Stimulated activated CD4-positive, alpha-beta T cell treated with anti-CD3 and anti-CD28 coated beads, Interleukin-1b, Interleukin-23, amount 100 ng/mL, for 24 hours (primary cell): ENCODE results near the gene SLC5A1.
A peak's percentile ranks its signal among the peaks of the same experiment; 100 is the strongest.
"Not testable (repeated sequence)": the region's sequence is repeated elsewhere in the genome, so short reads cannot be mapped to it uniquely, and the experiment has no call there.

Source experiments
- DNase-seq, 4 experiments: peaks; one replicate each; pipeline ENCODE4 v3.0.0-alpha.2; 2020; ENCODE audit warnings: low read depth in 4 of 4, low spot score in 1 of 4

The SLC5A1 gene

GRCh38 chr22:32083814-32084213 is 40.8 kb downstream of the SLC5A1 start:
- DNase-seq: no peak

- no peak for DNase-seq
Measured at GRCh38 chr22:32088084-32088483, 45.0 kb downstream of the SLC5A1 start.

- no peak for DNase-seq
Measured at GRCh38 chr22:32097018-32097417, 54.0 kb downstream of the SLC5A1 start.

DNA sequence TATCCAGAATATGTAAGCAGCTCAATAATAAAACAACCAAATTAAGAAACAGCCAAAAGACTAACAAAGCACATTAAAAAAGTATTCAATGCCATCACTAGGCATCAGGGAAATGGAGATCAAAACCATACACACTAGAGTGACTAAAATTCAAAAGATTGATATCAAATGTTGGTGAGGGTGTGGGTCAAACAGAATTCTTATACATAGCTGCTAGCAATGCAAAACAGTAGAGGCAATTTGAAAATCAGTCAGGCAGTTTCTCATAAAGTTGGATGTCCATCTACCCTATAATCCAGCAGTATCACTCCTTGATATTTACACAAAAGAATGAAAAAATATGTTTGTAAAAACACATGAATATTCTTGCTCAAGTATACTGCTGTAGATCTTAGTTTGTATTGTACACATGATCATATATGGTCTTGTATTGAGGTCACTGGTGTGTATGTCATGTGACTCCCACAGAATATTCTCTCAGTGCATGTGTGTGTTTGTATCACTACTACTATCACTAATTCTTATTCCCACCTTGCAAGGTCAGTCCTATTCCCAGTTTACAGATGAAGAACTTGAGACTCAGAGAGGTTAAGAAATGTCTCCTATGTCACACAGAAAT is 54.9 kb downstream of the SLC5A1 start:
- no peak for DNase-seq

DNA sequence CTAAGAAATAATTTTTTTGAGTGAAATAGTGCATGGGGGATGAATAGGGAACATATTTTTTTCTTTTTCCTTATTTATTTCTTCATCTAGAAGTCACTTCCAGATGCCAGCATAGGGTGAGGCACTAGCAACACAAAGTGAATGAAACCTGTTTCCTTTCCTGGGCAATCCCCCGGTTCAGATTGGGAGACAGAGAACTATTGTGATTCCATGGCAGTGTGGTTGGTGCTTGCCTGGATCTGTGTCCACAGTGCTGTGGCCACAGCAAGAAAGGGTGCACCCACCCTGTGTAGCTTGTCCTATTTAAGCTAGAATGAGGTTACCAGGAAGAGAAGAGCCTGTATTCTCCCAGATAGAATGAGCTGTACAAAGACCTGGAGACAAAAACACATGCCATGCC is 57.6 kb downstream of the SLC5A1 start:
- no peak for DNase-seq

- no peak for DNase-seq
Measured at GRCh38 chr22:32103658-32104315, 60.7 kb downstream of the SLC5A1 start.

DNA sequence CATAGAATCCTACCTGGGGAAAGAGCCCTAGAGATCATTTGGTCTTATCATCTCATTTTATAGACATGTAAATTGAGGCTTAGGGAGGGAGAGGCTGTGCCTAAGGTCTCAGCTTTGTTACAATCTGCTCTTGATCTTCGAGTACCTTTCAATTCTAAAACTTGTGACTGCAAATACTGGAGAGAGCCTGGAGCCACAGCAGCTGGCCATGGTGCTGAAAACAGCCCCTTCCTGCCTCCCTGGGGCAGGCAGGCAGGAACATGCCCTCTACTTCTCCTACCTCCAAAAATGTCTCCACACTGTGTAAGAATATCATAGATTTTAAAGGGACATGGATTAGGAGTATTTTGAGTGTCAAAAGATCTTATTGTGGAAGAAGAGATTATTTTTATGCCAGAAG is 63.9 kb downstream of the SLC5A1 start:
- DNase-seq: no peak

DNA sequence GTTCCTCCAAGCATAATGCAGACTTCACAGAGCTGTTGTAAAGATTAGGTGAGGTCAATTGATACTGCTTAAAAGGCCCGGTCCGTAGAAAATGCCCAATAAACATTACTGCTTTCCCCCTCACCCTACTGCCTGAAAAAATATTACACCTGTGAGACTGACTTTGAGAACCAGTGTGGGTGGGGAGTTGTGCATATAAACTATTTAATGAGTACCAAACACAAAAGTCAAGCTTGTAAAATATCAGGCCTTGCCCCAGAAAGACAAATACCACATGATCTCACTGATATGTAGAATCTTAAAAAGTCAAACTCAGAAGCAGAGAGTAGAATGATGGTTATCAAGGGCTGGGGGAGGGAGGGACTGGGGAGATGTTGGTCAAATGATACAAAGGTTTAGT is 69.3 kb downstream of the SLC5A1 start:
- no peak for DNase-seq

DNA sequence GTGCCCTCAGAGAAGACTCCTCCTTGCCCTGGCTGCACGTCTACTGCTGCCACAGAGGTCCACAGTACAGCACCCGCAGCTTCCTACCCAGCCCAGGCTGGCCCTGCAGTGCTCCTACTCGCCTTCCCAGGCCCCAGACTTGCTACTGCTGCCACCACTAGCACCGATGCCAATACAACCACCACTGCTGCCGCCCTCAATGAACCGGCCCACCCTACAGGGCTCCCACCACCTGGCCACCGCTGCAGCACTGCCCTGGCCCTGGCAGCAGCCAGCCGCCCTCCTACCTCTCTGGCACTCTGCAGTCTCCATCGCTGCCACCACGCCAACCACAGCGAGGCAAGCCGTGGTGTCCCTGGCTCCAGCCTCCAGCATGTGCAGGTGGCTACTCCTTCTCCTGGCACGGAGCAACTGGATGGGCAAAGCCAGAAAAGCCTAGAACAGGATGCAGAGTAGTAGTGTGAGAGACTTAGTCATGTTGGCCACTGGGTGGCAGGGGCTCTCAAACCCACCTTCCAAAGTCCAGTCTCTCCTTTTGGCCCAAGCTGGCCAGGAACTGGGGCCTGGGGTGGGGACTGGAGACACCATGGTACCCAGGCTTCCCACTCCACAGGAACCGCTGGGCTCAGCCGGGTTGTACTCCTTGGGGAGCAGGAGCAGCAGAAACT is 76.6 kb downstream of the SLC5A1 start:
- no peak for DNase-seq

DNA sequence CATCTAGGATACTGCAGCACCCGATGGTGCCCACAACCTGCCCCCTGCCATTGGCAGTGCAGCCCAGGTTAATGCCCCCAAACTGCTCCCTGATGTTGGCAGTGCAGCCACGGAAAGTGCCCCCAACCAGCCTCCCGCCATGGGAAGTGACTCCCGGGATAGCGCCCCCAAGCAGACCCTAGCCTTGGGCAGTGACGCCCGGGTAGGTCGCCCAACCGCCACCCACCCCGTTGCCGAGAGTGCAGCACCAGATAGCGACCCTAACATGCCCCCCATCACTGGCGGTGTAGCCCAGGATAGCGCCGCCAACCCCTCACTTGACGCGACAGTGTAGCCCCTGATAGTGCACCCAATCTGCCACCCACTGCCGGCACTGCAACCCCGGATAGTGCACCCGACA is 77.5 kb downstream of the SLC5A1 start:
- DNase-seq: no peak

GRCh38 chr22:32122899-32123298 is 79.8 kb downstream of the SLC5A1 start:
- no peak for DNase-seq

- no peak for DNase-seq
Measured at GRCh38 chr22:32123657-32124056, 80.6 kb downstream of the SLC5A1 start.

DNA sequence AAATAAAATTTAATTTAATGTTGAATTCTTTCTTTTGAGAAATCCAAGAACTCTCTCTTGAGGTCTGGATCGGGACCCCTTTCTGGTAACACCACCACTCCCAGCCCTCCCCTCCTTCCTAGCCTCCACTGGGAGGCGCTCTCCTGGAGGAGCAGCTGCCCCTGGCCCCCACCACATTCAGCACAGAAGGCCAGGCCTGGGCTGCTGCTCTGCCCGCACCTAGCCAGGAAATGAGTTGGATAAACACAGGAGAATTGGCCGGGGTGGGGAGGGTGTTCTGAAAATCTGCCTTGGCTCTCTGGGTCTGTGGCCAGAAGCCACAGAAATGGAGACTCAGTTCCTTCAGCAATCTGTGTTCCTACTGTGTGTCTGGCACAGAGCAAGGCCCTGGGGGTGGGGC is 84.8 kb downstream of the SLC5A1 start:
- DNase-seq: no peak

DNA sequence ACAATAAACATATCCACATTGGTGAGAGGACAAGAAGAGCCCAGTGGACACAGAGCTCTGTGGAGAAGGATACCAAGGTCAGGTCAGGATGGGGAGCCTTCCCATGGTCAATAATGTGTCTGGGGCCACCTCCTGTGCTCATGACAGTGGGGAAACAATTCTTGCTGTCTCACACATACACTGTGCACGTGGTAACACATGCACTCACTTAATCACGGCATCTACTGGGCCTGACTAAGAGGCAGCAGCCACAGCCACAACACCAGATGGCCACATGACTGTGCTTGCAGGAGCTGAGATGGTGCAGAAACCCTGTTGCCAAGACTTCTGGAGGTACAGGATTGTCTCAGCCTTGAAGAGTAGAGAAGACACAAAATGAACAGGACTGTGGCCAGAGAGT is 87.4 kb downstream of the SLC5A1 start:
- DNase-seq: no peak

- no peak for DNase-seq
Measured at GRCh38 chr22:32132126-32132525, 89.1 kb downstream of the SLC5A1 start.

DNA sequence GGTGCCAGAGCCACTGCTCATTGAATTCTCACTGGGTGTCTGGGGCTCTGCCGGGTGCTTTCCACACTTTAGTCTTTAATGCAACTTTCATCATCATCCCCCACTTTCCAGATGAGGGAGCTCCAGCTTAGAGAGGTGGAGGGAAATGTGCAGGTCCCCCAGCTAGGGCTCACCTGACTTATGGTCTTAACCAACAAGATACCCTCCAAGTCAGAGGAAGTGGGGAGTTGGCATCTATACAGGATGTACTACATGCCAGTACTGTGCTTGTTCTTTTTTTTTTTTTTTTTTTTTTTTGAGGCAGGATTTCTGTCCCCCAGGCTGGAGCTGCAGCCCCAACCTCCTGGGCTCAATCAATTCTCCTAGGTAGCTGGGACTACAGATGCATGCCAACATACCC is 89.7 kb downstream of the SLC5A1 start:
- no peak for DNase-seq

DNA sequence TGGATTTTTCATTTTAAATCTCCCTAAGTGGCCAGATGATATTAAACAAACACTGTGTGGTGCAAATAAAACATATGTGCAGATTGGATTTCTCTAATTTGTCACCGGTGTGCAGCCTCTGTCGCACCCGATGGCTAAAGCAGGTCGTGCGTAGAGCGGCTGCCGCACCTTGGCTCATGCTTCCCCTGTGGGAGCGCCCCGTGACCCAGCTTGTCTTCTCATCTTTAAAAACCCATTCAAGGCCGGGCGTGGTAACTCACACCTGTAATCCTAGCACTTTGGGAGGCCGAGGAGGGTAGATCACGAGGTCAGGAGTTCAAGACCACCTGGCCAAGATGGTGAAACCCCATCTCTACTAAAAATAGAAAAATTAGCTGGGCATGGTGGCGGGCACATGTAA is 91.7 kb downstream of the SLC5A1 start:
- DNase-seq: not testable (repeated sequence)

GRCh38 chr22:32135958-32136357 is 92.9 kb downstream of the SLC5A1 start:
- DNase-seq: not testable (repeated sequence)

DNA sequence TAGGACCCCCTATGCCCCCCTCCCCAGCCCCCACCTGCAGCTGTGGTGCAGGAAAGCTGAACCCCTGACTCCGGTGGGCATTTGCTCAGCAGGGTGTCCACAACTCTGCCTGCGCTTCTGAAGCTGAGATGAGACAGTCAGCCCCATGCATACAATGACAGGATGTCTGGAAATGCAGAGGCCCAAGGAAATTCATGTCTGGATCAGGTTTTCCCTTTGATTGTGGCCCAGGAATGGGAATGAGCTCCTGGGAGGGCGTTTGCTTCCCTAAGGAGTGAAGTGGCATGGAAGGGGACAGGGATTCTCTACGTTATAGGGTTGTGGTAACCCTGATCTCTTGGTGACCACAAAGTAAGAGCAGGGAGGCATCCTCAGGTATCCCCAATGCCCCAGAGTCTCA is 93.8 kb downstream of the SLC5A1 start:
- DNase-seq: not testable (repeated sequence)

DNA sequence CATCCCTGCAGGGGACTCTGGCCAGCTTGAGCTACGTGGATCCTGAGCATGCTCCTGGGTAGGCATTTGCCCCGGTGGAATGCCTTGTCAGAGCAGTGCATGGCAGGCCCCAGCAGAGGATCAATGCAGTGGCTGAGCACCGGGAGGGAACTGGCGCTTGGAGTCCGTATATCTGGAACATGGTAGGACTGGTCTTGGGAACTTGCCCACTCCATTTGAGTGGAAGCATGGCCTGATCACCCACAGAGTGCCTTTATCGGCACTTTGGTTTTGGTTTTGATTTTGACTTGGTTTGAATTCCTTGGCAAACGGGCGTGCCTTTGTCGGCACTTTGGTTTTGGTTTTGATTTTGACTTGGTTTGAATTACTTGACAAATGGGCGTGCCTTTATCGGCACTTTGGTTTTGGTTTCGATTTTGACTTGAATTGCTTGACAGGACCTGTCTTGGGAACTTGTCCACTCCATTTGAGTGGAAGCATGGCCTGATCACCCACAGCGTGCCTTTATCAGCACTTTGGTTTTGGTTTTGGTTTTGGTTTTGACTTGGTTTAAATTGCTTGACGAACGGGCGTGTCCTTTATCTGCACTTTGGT is 94.8 kb downstream of the SLC5A1 start:
- DNase-seq: peak in 3 of 4 experiments; percentile 9 to 32 (median 32)

DNA sequence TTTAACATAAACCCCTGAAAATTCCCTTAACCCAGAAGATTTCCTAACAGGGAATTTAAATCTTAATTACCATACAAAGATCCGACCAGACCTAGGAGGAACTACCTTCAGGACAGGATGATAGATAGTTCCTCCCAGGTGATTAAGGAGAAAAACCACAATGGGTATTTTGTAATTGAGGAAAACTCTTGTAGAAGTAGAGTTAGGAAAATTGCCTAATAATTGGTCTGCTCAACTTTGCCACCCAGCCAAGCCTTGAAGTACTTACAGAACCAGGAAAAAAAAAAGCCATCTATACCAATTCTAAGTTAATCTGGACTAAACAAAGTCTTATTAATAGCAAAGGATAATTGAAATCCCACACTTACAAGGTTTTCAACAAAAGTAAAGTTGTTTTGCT is 95.5 kb downstream of the SLC5A1 start:
- not testable (repeated sequence) for DNase-seq

- DNase-seq: not testable (repeated sequence)
Measured at GRCh38 chr22:32140688-32141087, 97.6 kb downstream of the SLC5A1 start.
